SJCRH30 (cell line): ENCODE results near the gene PDE3A. TPM values are rescaled to one million over a fixed set of nuclear protein-coding genes. Genes with fewer than 3 reads are reported as not detected.

Source experiments
- DNase-seq, 2 experiments: peaks; one replicate each; pipeline ENCODE4 v3.0.0-alpha.2; 2015 to 2020
- H3K27ac ChIP-seq: fragments of 250-450 bp; sonication (Bioruptor Pico); 2 replicates; pipeline ENCODE4 v1.5.1; 2020; ENCODE audit warnings: mild to moderate bottlenecking, moderate library complexity
- H3K27me3 ChIP-seq: fragments of 250-450 bp; sonication (Bioruptor Pico); 2 replicates; pipeline ENCODE4 v1.5.1; 2020; ENCODE audit warnings: mild to moderate bottlenecking, moderate library complexity
- H3K36me3 ChIP-seq: fragments of 250-450 bp; sonication (Bioruptor Pico); 2 replicates; pipeline ENCODE4 v1.5.1; 2020; ENCODE audit warnings: mild to moderate bottlenecking, moderate library complexity
- H3K4me1 ChIP-seq: fragments of 250-450 bp; sonication (Bioruptor Pico); 2 replicates; pipeline ENCODE4 v1.5.1; 2020; ENCODE audit warnings: mild to moderate bottlenecking, moderate library complexity
- H3K4me3 ChIP-seq: fragments of 250-450 bp; sonication (Bioruptor Pico); 2 replicates; pipeline ENCODE4 v1.5.1; 2020; ENCODE audit warnings: mild to moderate bottlenecking, moderate library complexity
- H3K9me3 ChIP-seq: fragments of 250-450 bp; sonication (Bioruptor Pico); replicated peaks from 2 replicates; pipeline ENCODE4 v1.5.1; 2020; ENCODE audit warnings: mild to moderate bottlenecking, moderate library complexity
- total RNA-seq: library from RNA; depleted of rRNA; stranded (reverse); fragments of >200 nt; shearing (Covaris generic); gene quantifications from 2 replicates; pipeline ENCODE4 v1.2.3, GENCODE V29; 2014

Gene PDE3A
- total RNA-seq, 1 experiment from 2014 or later: 4.0 TPM

GRCh38 chr12:20424841-20425240 lies 56.5 kb downstream of the PDE3A start:
- Histone ChIP-seq H3K27me3 (no peaks in the 10 kb centered on the region), H3K4me1 (no peaks in the 10 kb centered on the region), H3K9me3 (no peaks in the 10 kb centered on the region), H3K4me3 (no peak overlapping the region), H3K27ac (no peak overlapping the region), H3K36me3 (no peaks in the 10 kb centered on the region)
- no peak for DNase-seq

- H3K27me3 ChIP-seq: no peaks in the 10 kb centered on the region
- no peak for DNase-seq
- H3K4me3 ChIP-seq: no peak overlapping the region
- no peaks in the 10 kb centered on the region for H3K36me3 ChIP-seq
- no peaks in the 10 kb centered on the region for H3K4me1 ChIP-seq
- no peaks in the 10 kb centered on the region for H3K9me3 ChIP-seq
- no peak overlapping the region for H3K27ac ChIP-seq
These were observed 57.9 kb downstream of the PDE3A start for GRCh38 chr12:20426191-20426590.

- Histone ChIP-seq H3K9me3 (no peaks in the 10 kb centered on the region), H3K27me3 (no peaks in the 10 kb centered on the region), H3K36me3 (no peaks in the 10 kb centered on the region), H3K4me1 (no peaks in the 10 kb centered on the region), H3K27ac (no peak overlapping the region), H3K4me3 (no peak overlapping the region)
- no peak for DNase-seq
These were observed 58.6 kb downstream of the PDE3A start for GRCh38 chr12:20426957-20427356.

- no peak overlapping the region for H3K27ac ChIP-seq
- H3K4me3 ChIP-seq: no peak overlapping the region
- H3K4me1 ChIP-seq: no peaks in the 10 kb centered on the region
- no peaks in the 10 kb centered on the region for H3K9me3 ChIP-seq
- no peaks in the 10 kb centered on the region for H3K27me3 ChIP-seq
- no peak for DNase-seq
- no peaks in the 10 kb centered on the region for H3K36me3 ChIP-seq
These were observed 61.5 kb downstream of the PDE3A start for GRCh38 chr12:20429852-20430251.

GRCh38 chr12:20432290-20432689 lies 64.0 kb downstream of the PDE3A start:
- no peaks in the 10 kb centered on the region for H3K36me3 ChIP-seq
- no peaks in the 10 kb centered on the region for H3K4me1 ChIP-seq
- H3K27ac ChIP-seq: no peak overlapping the region
- H3K4me3 ChIP-seq: no peak overlapping the region
- no peak for DNase-seq
- H3K27me3 ChIP-seq: no peaks in the 10 kb centered on the region
- no peaks in the 10 kb centered on the region for H3K9me3 ChIP-seq

- H3K4me1 ChIP-seq: no peaks in the 10 kb centered on the region
- no peaks in the 10 kb centered on the region for H3K36me3 ChIP-seq
- no peak for DNase-seq
- H3K9me3 ChIP-seq: no peaks in the 10 kb centered on the region
- H3K27ac ChIP-seq: no peak overlapping the region
- H3K4me3 ChIP-seq: no peak overlapping the region
- H3K27me3 ChIP-seq: no peaks in the 10 kb centered on the region
These were observed 66.7 kb downstream of the PDE3A start for GRCh38 chr12:20434996-20435395.

- no peaks in the 10 kb centered on the region for H3K4me1 ChIP-seq
- no peak overlapping the region for H3K4me3 ChIP-seq
- no peaks in the 10 kb centered on the region for H3K27me3 ChIP-seq
- no peak for DNase-seq
- no peaks in the 10 kb centered on the region for H3K36me3 ChIP-seq
- H3K27ac ChIP-seq: no peak overlapping the region
- no peaks in the 10 kb centered on the region for H3K9me3 ChIP-seq
These were observed 68.0 kb downstream of the PDE3A start for GRCh38 chr12:20436316-20436715.

- no peak overlapping the region for H3K27ac ChIP-seq
These were observed 70.0 kb downstream of the PDE3A start for GRCh38 chr12:20438299-20438779.

GRCh38 chr12:20439626-20440025 lies 71.3 kb downstream of the PDE3A start:
- no peak overlapping the region for H3K27ac ChIP-seq
- no peaks in the 10 kb centered on the region for H3K36me3 ChIP-seq
- DNase-seq: no peak
- H3K9me3 ChIP-seq: no peaks in the 10 kb centered on the region
- H3K4me3 ChIP-seq: no peak overlapping the region
- H3K27me3 ChIP-seq: no peaks in the 10 kb centered on the region
- no peaks in the 10 kb centered on the region for H3K4me1 ChIP-seq

More at GRCh38 chr12:20438299-20438779, 70.0 kb downstream of the PDE3A start:
- no peak for DNase-seq
- Histone ChIP-seq H3K4me1 (no peaks in the 10 kb centered on the region), H3K27me3 (no peaks in the 10 kb centered on the region), H3K9me3 (no peaks in the 10 kb centered on the region), H3K36me3 (no peaks in the 10 kb centered on the region), H3K4me3 (no peak overlapping the region)

GRCh38 chr12:20440408-20440807 lies 72.1 kb downstream of the PDE3A start:
- Histone ChIP-seq H3K4me1 (no peaks in the 10 kb centered on the region), H3K27me3 (no peaks in the 10 kb centered on the region), H3K9me3 (no peaks in the 10 kb centered on the region), H3K4me3 (no peak overlapping the region), H3K36me3 (no peaks in the 10 kb centered on the region), H3K27ac (no peak overlapping the region)
- DNase-seq: no peak

GRCh38 chr12:20442322-20442721 lies 74.0 kb downstream of the PDE3A start:
- no peaks in the 10 kb centered on the region for H3K4me1 ChIP-seq
- no peak overlapping the region for H3K27ac ChIP-seq
- no peaks in the 10 kb centered on the region for H3K9me3 ChIP-seq
- H3K4me3 ChIP-seq: no peak overlapping the region
- DNase-seq: no peak
- no peaks in the 10 kb centered on the region for H3K36me3 ChIP-seq
- no peaks in the 10 kb centered on the region for H3K27me3 ChIP-seq

- Histone ChIP-seq H3K4me3 (no peak overlapping the region), H3K4me1 (no peaks in the 10 kb centered on the region), H3K9me3 (no peaks in the 10 kb centered on the region), H3K27ac (no peak overlapping the region), H3K36me3 (no peaks in the 10 kb centered on the region), H3K27me3 (no peaks in the 10 kb centered on the region)
- no peak for DNase-seq
These were observed 74.9 kb downstream of the PDE3A start for GRCh38 chr12:20443255-20443654.

- H3K4me3 ChIP-seq: no peak overlapping the region
- H3K36me3 ChIP-seq: no peaks in the 10 kb centered on the region
- DNase-seq: no peak
- H3K27me3 ChIP-seq: no peaks in the 10 kb centered on the region
- H3K9me3 ChIP-seq: no peaks in the 10 kb centered on the region
- H3K27ac ChIP-seq: no peak overlapping the region
- H3K4me1 ChIP-seq: no peaks in the 10 kb centered on the region
These were observed 75.5 kb downstream of the PDE3A start for GRCh38 chr12:20443792-20444191.

- no peaks in the 10 kb centered on the region for H3K36me3 ChIP-seq
- no peaks in the 10 kb centered on the region for H3K9me3 ChIP-seq
- H3K4me3 ChIP-seq: no peak overlapping the region
- H3K4me1 ChIP-seq: no peaks in the 10 kb centered on the region
- H3K27me3 ChIP-seq: no peaks in the 10 kb centered on the region
- no peak overlapping the region for H3K27ac ChIP-seq
- DNase-seq: no peak
These were observed 76.3 kb downstream of the PDE3A start for GRCh38 chr12:20444595-20445170.

- H3K27ac ChIP-seq: no peak overlapping the region
- no peaks in the 10 kb centered on the region for H3K9me3 ChIP-seq
- H3K27me3 ChIP-seq: no peaks in the 10 kb centered on the region
- H3K36me3 ChIP-seq: no peaks in the 10 kb centered on the region
- H3K4me3 ChIP-seq: no peak overlapping the region
- DNase-seq: no peak
- H3K4me1 ChIP-seq: no peaks in the 10 kb centered on the region
These were observed 77.3 kb downstream of the PDE3A start for GRCh38 chr12:20445687-20446086.

GRCh38 chr12:20446836-20447235 lies 78.5 kb downstream of the PDE3A start:
- Histone ChIP-seq H3K27me3 (no peaks in the 10 kb centered on the region), H3K4me1 (no peaks in the 10 kb centered on the region), H3K4me3 (no peak overlapping the region), H3K27ac (no peak overlapping the region), H3K36me3 (no peaks in the 10 kb centered on the region), H3K9me3 (no peaks in the 10 kb centered on the region)
- no peak for DNase-seq
